HS-5 (cell line): ENCODE measurements around the gene OR2A12.
"Not testable (repeated sequence)": the region's sequence is repeated elsewhere in the genome, so short reads cannot be mapped to it uniquely, and the experiment has no call there.

Experiments
- DNase-seq: peaks from one replicate; pipeline ENCODE4 v3.0.0-alpha.2; 2012; ENCODE audit warnings: low read depth

Gene OR2A12

GRCh38 chr7:144085978-144086377 lies at the start of gene OR2A12:
TSS of gene OR2A12 (plus strand) at chr7:144086278. CDS start at chr7:144095108, 8,830 bp downstream.
- DNase-seq = no peak

GRCh38 chr7:144036302-144036885 lies 49.7 kb upstream of the OR2A12 start:
- no peak for DNase-seq

- no peak for DNase-seq
These were observed 48.6 kb upstream of the OR2A12 start for GRCh38 chr7:144037414-144038035.

- no peak for DNase-seq
These were observed 47.2 kb upstream of the OR2A12 start for GRCh38 chr7:144038887-144039286.

- no peak for DNase-seq
These were observed 37.4 kb upstream of the OR2A12 start, which contains the start of gene OR2A5 for GRCh38 chr7:144048648-144049047. TSS of gene OR2A5 (plus strand) at chr7:144048948. CDS start at chr7:144050402, 1,454 bp downstream.

GRCh38 chr7:144049491-144049890 lies 36.6 kb upstream of the OR2A12 start:
- DNase-seq = no peak

GRCh38 chr7:144050093-144050492 lies 36.0 kb upstream of the OR2A12 start:
- no peak for DNase-seq

- DNase-seq = not testable (repeated sequence)
These were observed 35.2 kb upstream of the OR2A12 start for GRCh38 chr7:144050884-144051283.

GRCh38 chr7:144057954-144058353 lies 28.1 kb upstream of the OR2A12 start:
- DNase-seq = no peak

GRCh38 chr7:144063710-144064109 lies 22.4 kb upstream of the OR2A12 start:
- DNase-seq = no peak

- DNase-seq = no peak
These were observed 16.6 kb upstream of the OR2A12 start, which contains the start of gene OR2A25 for GRCh38 chr7:144069511-144069910. TSS of gene OR2A25 (plus strand) at chr7:144069811. CDS start at chr7:144074220, 4,409 bp downstream.

- DNase-seq = no peak
These were observed 16.1 kb upstream of the OR2A12 start for GRCh38 chr7:144069953-144070352.

- no peak for DNase-seq
These were observed 11.7 kb upstream of the OR2A12 start for GRCh38 chr7:144074374-144074773.

- DNase-seq = no peak
These were observed 652 bp downstream of the OR2A12 start for GRCh38 chr7:144086730-144087129.

GRCh38 chr7:144087230-144087629 lies 1.2 kb downstream of the OR2A12 start:
- no peak for DNase-seq

- no peak for DNase-seq
These were observed 4.6 kb downstream of the OR2A12 start for GRCh38 chr7:144090667-144091066.

- DNase-seq = no peak
These were observed 12.7 kb downstream of the OR2A12 start for GRCh38 chr7:144098776-144099175.

- no peak for DNase-seq
These were observed 14.5 kb downstream of the OR2A12 start for GRCh38 chr7:144100607-144101006.

- DNase-seq = no peak
These were observed 16.0 kb downstream of the OR2A12 start for GRCh38 chr7:144102041-144102440.

- DNase-seq = no peak
These were observed 19.1 kb downstream of the OR2A12 start for GRCh38 chr7:144105211-144105610.

- DNase-seq = no peak
These were observed 23.2 kb downstream of the OR2A12 start, which contains the start of gene OR2A2 for GRCh38 chr7:144109283-144109682. TSS of gene OR2A2 (plus strand) at chr7:144109583. CDS start at chr7:144109583, 0 bp downstream.

GRCh38 chr7:144110272-144110671 lies 24.2 kb downstream of the OR2A12 start:
- DNase-seq = no peak

GRCh38 chr7:144113651-144114050 lies 27.6 kb downstream of the OR2A12 start:
- DNase-seq = no peak

- DNase-seq = no peak
These were observed 32.3 kb downstream of the OR2A12 start for GRCh38 chr7:144118341-144118740.
